Stimulated activated CD4-positive, alpha-beta T cell treated with anti-CD3 and anti-CD28 coated beads, Interleukin-2, amount 100 ng/mL, for 4 hours (primary cell): Measurements from ENCODE around the gene MEX3C.
A peak's percentile ranks its signal among the peaks of the same experiment; 100 is the strongest.

Source experiments
- DNase-seq: peaks from one replicate; pipeline ENCODE4 v3.0.0-alpha.2; 2020; ENCODE audit warnings: low read depth

The MEX3C gene

DNA sequence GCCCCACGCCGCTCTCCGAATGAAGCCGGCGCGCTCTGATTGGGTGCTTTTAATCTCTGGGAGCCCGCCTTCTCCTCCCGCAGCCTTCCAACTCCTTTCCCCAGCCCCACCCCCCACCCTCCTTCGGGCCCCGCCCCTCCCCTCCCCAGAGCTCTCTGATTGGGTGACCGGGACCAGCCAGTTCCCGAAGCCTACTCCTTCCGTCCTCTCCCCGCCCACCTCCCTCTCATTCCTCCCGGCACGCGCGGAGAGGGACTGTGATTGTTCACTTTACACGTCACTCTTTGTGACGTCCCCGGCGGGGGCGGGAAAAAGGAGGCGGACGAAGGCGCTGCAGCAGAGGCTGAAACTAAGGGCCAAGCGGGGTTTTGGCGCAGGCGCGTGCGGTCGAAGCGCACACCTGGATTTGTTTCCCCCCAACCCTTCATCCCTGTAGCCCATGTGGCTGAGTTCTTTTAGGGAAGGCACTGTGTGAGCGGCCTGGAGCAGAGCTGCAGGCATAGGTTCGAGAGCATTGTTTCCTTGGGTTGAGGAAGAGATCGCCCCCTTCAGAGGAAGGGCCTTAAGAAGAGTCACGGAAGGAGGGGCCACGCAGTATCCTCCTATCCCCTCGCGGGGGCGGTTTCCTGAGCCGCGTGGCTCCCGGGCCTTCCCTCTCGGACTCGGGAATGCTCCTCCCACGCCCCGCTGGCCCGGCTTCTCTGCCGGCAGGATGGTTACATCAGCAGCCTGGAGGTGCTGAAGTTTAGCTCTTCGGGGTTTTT lies at the start of gene MEX3C:
Gene MEX3C (minus strand): TSS at position 21 of the 764 bp plus-strand sequence. CDS start 361 bp downstream, outside the sequence.
- peak; percentile 100 for DNase-seq

DNA sequence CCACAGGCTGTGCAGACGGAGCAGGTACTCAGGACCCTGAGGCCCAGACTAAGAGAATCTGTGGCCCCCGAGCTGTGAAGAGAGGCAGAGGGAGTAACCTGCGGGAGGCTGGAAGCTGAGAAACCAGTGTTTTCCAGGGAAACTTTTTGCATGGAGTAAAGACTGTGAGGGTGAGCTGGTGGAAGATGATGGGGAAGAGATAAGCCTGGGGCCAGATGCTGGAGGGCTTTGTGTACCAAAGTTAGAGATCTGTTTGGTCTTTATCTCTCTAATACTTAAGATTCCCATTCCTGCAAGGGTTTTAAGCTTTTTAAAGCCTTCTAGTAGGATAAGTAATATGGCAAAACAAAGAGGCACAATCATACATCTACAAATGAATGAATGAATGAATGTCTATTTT lies 43.7 kb upstream of the MEX3C start:
- DNase-seq: no peak

DNA sequence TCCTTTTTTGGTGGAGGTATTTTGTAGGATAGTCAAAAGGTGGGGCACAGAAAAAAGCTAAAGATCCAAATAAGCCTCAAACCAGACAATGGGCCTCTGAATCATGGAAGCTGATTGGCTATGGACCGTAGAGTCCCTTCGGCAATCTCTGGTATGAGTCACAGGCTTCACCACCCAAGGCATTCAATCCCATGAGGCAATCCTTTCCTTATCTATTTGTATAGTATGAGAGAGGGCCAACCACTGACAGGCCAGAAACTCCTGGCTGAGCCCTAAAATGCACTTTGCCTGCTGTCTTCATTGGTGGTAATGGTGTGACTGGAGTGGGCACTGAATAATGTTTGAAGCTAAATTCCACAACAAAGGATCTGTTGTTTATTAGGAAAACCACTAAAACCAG lies 38.7 kb upstream of the MEX3C start:
- no peak for DNase-seq

DNA sequence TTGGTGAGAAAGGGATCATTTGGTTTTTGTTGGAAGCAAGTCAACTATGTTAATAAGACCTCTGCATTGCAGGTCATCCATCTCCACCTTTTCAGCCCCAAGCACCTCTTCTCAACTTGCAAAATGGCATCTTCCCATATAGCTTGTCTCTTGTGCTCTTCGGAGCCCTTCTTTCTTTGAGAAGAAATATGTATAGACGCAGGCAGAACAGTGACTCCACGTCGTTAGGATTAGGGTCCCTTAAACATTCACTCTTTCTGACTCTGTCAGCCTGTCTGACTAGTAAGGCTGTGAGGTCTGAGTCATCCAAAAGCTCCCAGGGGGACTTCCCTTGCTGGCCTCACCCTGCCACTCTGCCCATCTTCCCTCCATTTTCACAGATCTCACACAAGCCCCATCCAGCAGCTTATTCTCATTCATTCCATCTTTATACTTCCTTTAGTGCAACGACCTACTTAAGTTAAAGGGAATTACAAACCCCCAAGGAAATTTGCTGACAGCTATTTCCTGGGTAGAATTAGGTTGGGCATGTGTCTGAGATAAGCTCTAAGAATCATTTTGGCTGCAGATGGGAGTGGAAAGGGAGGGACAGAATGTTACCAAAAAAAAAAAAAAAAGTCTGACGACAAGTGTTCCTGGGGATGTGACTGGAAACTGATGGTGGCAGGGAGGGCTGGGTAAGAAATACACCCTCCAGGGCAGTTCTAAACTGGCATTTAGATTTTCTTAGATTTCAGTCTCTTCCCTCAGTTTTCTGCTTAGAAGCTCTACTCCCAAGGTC lies 37.7 kb upstream of the MEX3C start:
- no peak for DNase-seq

DNA sequence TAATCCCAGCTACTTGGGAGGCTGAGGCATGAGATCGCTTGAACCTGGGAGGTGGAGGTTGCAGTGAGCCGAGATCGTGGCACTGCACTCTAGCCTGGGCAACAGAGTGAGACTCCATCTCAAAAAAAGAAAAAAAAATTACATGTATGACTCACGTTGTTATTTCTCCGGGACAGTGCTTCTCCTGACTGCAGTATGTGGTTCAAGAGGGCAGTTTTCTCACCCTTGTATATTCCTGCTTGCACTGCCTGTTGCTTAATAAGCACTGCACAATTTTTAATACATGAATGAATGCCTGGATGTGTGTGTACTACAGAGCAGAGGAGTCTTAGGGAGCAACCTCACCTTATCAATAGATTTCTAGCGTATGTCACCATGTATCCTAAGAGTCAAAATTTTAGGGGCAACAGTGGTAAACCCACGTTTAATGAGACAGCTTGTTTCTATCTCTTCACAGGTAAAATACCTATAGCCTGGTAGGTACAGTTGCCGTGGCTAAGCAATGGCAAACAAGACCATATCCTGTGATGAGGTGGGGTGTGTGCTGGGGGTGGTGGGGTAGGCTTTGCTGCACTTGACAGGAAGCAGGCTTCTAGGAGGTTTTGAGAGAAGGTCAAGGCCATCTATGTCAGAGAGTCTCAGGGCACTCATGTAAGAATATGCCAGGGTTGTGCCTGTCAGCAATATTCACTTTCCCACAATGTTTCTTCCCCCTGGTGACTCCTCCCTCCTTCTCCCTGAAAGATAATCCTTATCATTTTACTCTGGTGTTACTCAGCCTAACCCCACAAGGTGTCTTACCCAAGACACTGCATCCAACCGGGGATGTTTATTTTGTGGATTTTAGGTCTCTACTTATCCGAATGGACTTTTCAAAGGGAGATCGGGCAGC lies 36.9 kb upstream of the MEX3C start:
- DNase-seq: no peak

DNA sequence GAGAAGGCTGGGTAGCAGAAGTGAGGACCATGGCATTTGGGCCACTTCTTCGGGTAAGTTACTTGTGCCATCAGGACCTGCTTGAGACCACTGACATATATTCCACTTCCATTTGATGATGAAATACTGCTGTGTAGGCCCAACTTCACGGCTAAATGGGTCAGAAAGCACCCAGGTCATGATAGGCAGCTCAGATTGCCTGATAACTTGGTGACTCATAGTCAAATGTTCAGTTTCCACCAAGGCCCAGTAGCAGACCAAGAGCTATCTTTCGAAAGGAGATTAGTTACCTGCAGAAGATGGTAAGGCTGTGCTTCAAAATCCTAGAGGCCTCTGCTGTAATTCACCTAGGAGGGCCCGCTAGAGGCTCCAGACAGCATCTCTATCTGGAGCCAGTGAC lies 31.8 kb upstream of the MEX3C start:
- DNase-seq: no peak

DNA sequence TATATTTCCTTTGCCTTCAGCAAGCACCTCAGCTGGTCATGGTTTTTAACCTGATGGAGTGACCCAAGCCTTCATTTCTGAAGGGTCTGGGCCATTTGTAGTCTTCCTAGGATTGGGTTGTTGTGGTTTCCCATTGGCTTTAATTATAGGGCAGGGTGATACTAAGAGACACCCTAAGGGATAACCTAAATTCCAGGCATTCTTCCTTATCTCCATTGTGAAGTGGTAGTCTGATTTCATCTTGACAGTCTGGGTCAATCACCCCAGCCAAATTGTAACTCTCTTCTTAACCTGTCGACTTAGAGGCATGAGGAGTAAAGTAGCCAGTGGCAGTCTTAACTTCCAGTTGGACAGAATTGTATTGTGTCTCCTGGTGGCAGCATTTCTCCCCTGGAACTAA lies 30.2 kb upstream of the MEX3C start:
- no peak for DNase-seq

DNA sequence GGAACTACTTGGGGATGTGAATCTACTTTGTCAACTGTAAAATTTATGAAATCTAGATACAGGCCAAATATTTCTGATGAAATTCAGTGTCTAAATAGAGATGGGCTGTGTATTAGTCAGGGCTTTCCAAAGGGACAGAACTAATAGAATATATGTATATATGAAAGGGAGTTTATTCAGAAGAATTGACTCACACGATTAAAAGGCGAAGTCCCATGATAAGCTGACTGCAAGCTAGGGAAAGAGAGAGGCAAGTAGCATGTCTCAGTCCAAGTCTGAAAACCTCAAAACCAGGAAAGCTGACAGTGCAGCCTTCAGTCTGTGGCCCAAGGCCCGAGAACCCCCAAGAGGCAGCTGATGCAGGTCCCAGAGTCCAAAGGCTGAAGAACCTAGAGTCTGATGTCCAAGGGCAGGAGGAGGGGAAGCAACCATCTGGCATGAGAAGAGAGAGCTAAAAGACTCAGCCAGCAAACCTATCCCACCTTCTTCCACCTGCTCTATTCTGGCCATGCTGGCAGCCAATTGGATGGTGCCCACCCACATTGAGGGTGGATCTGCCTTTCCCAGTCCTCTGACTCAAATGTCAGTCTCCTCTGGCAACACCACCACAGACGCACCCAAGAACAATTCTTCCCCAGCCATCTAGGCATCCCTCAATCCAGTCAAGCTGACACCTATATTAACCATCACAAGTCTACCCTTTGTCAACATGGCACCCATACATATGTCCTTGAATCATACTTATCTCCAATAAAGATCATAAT lies 29.3 kb upstream of the MEX3C start:
- DNase-seq: no peak

DNA sequence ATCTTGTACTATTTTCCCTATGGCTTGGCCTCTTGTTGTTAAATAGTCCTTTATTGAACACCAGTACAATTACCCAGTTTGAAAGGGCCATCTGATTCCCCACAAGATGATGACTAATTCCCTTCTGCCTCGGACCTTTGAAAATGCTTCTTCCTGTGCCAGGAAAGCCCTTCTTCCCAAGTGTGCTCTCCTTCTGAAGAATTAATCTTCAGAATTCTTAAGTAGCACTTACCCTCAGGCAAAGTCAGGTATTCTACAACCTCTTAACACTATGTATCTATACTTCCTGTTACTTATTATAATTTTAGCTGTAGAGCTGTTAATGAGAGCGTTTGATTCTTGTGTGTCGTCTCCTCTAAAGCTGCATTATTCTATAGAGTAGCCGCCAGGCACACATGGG lies 28.6 kb upstream of the MEX3C start:
- no peak for DNase-seq

DNA sequence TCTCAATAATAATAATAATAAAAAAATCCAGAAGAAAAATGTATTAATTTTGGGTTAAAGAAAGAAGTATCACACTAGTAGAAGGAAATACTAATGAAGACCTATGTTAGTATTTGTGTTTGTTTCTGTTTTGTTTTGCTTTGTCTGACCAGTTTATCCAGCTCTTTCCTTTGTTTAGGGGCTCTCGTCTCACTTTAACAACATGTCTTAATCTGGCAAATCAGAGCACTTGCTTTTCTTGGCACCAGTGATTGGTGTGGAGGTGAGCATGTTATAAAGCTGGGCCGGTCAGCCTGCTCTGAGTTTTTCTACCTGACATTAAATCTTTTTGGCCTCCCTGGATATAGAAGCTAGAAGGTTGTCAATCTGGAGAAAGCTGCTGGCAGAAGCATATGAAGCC lies 15.1 kb upstream of the MEX3C start:
- no peak for DNase-seq

DNA sequence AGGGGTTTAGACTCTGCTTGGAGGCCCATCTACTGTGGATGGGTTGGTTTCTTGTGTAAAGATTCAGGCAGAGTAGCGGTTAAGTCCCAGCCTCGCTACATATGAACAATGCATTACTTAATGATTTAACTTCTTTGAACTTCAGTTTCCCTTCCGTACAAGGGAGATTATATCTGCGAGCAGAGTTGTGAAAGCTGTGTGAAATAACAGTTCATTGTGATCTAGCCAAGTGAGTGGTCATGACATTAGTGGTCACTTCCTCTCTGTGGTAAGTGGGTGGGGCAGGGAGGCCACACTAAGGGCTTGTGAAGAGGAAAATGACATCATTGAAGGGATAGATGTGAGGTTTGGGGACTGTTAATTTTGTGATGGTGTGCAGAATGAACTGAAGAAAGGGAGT lies 14.1 kb upstream of the MEX3C start:
- peak; percentile 9 for DNase-seq

DNA sequence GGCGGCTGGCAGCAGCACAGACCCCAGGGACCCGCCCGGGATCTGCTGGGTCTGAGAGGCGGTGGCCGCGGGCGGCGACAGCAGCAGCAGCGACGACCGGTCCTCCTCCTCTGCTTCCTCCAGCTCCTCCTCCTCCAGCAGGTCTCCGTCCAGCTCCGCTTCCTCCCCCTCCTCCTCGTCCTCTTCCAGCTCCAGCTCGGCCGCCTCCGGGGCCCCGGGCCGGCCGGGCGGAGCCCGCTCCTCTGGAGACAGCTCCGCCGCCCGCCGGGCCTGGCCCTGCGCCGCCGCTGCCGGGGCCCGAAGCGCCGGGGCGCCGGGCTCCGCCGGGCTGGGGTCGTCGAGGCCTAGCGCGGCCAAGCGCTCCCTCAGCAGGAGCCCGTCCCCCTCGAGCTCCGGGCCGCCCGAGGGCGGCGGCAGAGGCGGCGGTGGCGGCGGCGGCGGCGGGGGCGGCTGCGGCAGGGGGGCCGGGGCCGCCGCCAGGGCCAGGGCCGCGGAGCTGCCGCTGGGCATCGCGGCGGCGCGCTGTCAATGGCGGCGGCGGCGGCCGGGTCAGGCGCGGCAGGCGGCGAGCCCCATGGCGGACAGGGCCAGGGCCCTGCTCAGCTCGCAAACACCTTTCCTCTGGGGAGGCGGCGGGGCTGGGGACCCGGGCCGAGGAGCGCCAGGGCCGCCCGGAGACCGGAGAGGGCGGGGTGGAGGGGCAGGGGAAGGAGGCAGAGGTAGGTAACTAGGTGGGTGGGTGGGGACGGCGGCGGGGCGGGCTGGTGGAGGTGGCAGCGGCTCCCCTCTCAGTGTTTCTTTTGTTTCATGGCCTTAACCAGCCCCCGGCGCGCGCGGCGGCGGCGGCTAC lies 445 bp downstream of the MEX3C start:
- peak; percentile 9 for DNase-seq

DNA sequence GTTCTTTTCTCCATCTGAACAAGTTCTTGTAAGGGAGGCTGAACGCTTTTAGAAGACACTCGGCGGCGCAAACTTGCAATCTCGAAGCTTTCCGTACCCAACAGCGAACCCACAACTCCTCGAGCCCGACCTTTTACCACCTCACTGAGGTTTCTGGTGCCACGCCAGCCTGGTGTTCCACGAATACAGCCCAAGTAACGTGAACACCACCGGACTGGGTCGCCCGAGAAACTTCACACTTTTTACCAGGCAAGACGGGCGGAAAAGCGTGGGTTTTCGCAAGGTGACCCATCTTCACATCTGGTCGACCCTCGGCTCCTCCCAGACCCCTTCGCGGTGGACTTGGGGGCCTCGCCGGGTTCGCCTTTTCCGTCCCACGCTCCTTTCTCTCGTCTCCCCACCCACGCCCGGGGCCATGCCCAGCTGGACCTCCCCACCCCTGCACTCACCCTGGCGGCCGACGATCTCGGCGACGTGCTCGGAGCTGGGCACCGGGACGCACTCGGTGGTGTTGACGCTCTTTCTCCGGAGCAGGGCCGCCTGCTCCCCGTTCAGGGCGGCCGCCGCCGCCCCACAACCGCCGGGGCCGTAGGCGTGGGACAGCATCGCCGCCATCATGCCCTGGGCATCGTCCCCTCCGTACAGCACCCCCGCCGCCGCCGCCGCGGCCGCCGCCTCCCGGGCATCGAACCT lies 1.2 kb downstream of the MEX3C start:
- peak; percentile 26 for DNase-seq

DNA sequence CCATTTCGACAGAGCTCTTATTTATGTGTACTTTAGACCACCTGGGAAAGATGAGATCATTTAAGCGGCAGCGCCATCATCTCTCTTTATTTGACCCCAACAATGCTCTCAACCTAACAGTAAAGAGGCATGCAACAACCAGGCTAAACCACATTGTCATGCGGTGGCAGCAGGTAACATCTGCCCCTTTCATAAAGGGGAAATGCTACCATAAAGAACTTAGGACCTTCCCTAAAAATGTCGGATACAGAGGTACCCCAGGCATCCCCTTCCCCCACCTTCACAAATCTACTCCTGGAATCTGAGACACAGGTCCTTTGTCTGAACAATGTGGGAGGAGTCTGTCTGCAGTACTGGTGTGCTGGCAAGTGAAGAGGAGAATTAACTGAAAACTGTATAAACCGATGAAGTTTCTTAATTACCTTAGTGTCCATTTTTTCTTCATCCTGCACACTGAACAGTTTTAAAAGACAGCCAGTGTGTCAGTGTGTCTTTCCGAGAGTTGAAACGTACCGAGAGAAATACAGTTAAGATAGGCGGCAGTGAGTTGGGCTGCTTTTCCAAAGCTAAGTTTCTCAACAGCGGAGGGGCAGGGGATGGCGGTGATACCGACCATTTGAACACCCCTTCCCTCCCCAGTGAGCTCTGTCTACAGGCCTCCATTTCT lies 1.9 kb downstream of the MEX3C start:
- peak; percentile 10 for DNase-seq

DNA sequence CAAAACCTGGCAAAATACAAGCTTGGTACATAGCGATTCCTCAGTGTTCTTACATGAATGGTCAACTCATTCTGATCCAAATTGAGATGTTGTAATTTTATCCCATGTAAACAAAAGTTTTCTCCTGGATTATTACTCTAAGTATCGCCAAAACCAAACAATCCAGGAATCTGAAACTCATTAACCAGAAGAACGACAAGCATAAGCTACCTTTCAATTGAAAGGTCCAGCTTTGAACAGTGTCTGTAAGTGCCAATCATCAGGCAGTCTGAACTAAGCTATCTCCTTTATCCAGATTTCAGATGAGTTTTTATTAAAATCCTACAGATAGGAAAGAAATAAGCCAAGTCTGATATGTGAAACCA lies 2.4 kb downstream of the MEX3C start:
- no peak for DNase-seq

DNA sequence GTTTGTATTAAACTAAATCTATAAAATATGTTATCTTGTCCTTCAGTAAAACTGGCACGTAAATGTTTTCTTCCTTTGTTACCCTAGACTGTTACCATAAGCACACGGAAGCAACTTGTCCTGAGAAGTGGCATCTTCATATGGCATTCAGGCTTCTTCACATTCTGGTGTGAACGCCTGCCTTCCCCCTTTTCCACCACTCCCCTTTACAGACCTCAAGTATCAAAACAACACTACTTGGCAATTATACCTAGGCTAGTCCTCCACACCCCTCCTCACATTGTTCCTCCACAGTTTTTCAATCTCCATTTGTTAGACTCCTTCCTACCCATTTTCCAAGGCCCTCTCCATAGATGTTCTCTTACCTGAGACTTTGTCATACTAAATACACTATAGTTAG lies 2.9 kb downstream of the MEX3C start:
- no peak for DNase-seq

DNA sequence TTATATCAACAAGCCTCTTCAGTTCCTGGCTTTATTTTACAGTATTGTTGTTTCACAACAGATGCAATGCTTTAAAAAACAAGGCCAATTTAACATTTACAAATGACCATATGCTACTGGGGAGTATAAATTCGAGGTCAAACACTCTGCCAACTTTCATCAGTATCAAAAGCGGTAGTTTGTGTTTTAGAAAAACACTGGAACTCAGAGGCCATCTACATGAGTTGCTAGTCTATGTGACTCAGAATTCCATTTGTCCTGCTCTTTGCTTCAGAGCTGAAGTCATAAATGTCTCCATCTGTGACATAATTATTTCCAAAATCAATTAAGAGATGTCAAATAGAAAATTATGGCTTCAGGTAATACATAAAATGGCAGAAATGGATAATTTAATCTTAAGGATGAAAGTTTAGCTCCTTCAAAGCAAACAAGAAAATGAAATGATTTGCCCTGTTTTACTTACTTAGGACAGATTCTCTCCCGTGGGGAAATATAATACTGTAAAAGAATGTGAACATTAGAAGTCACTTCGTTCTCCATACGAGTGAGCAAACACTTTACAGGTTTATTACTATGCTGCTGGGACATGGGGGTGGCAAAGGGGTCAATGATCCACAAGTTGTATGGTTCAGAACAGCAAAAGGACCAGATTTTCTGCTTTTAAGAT lies 3.7 kb downstream of the MEX3C start:
- DNase-seq: no peak

DNA sequence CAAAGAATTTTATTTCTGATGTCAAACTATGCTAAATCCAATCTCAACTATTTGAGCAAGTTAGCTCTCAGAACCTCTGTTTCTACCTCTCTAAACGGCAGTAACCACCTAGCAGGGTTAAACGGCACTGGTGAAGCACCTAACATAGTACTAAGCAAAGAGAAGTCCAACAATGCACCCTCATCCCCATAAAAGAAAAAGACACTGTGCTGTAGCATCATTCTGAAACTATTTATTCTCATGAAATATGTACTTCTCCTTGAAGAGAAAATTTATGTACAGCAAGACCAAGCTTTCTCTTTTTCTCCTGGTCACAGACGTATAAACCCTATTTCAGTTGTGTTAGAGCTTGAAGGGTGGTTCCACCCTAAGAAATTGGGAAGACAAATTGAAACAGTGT lies 4.8 kb downstream of the MEX3C start:
- no peak for DNase-seq

DNA sequence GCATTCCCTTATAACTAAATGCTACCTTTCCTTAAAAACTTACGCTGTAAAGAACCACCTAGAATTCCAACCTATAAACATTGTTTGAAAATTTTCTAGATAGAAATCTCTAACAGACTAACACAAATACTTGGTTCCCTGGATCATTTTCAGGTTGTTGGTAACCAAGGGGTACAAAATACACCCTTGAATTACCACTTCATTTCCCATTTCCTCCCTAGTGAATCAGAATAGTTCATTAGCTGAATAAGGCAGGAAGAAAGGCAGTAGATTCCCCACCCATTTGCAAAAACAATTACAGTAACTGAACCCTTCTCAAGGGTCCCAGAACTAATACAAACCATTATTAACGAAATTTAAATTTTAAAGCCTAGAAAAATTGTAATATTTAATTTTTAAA lies 5.5 kb downstream of the MEX3C start:
- no peak for DNase-seq
